Stomach (tissue), 9 donors: ENCODE results near the gene KLB. TPM values are rescaled to one million over a fixed set of nuclear protein-coding genes. Genes with fewer than 3 reads are reported as not detected.

Experiments
- DNase-seq, 2 donors: peaks; one replicate each; pipeline versions ENCODE4 v3.0.0 to v3.0.0-alpha.2; 2013 to 2019
- H3K27ac ChIP-seq, 5 donors: fragments of 200-600 bp in 4 of 5; sonication (generic) in 4 of 5; one replicate each; pipeline ENCODE4 v1.5.1; 2013 to 2019; ENCODE audit warnings: mild to moderate bottlenecking in 1 of 5, moderate library complexity in 1 of 5
- H3K27me3 ChIP-seq, 3 donors: fragments of 200-600 bp; sonication (generic); one replicate each; pipeline ENCODE4 v1.5.1; 2017 to 2019; ENCODE audit warnings: mixed run types in 1 of 3
- H3K36me3 ChIP-seq, 4 donors: fragments of 200-600 bp; sonication (generic); 1 replicate in 3 of 4; 2 replicates in 1 of 4; pipeline ENCODE4 v1.5.1; 2016 to 2019
- H3K4me1 ChIP-seq, 4 donors: fragments of 200-600 bp; sonication (generic); one replicate each; pipeline ENCODE4 v1.5.1; 2016 to 2019
- H3K4me3 ChIP-seq, 4 donors: fragments of 200-600 bp; sonication (generic) in 3 of 4; one replicate each; pipeline ENCODE4 v1.5.1; 2016 to 2019; ENCODE audit warnings: mild to moderate bottlenecking in 1 of 4
- H3K9me3 ChIP-seq, 4 donors: fragments of 200-600 bp; sonication (generic); one replicate each; pipeline ENCODE4 v1.5.1; 2016 to 2019
- EP300 ChIP-seq: sonication (generic); formaldehyde crosslinking; IDR thresholded peaks from one replicate; pipeline ENCODE4 v1.6.1; 2017; ENCODE audit warnings: antibody characterized with exemption
- POLR2A ChIP-seq, 4 donors: fragments of 450-650 bp; IDR thresholded peaks; one replicate each; pipeline ENCODE4 v1.6.1; 2016; ENCODE audit warnings: antibody characterized with exemption in 4 of 4, control low read depth in 2 of 4, mild to moderate bottlenecking in 1 of 4, moderate library complexity in 1 of 4
- POLR2AphosphoS5 ChIP-seq, 3 donors: sonication (generic); formaldehyde crosslinking; IDR thresholded peaks; one replicate each; pipeline ENCODE4 v1.6.1; 2016; ENCODE audit warnings: antibody characterized with exemption in 3 of 3
- WGBS, 5 donors: extraction: QIAGEN DNeasy Blood & Tissue Kit in 3 of 5; methylation state at CpG; one replicate each; pipeline versions ENCODE4 v1.1.5 to v1.1.7; 2013 to 2018; 5-methylcytosine and 5-hydroxymethylcytosine counted together
- intact Hi-C: fragments of 100-400 bp; cut with DNase I; formaldehyde crosslinking; loops from one replicate; pipeline ENCODE4 v1.15.1; 2023; ENCODE audit warnings: low total_unique reads
- polyA plus RNA-seq, 3 donors: library from polyadenylated mRNA; stranded (reverse); fragments of 200-250 nt; gene quantifications; one replicate each; pipeline ENCODE4 v1.2.3, GENCODE V29; 2013
- total RNA-seq, 5 donors: library from RNA; depleted of rRNA; stranded (reverse); fragments of >200 nt; gene quantifications; one replicate each; pipeline versions ENCODE4 v1.1.0 to v1.2.3, GENCODE V29; 2014 to 2016
- TF ChIP-seq, protein P1 (sequence below), 7 experiments: fragments of 450-650 bp in 4 of 7; fragments of 200-600 bp in 3 of 7; sonication (generic) in 3 of 7; IDR thresholded peaks; one replicate each; pipeline ENCODE4 v1.5.1; 2016 to 2019; ENCODE audit warnings: antibody characterized with exemption in 7 of 7, control low read depth in 2 of 7, mild to moderate bottlenecking in 1 of 7
- donor health status: healthy with polysubstance abuse.
- donor health status: Bipolar disorder and iron deficiency.
- donor health status: healthy.

The KLB gene
- total and polyA plus RNA-seq, 8 donors: 0.06 to 0.61 (median 0.14) TPM; not detected in 4

DNA sequence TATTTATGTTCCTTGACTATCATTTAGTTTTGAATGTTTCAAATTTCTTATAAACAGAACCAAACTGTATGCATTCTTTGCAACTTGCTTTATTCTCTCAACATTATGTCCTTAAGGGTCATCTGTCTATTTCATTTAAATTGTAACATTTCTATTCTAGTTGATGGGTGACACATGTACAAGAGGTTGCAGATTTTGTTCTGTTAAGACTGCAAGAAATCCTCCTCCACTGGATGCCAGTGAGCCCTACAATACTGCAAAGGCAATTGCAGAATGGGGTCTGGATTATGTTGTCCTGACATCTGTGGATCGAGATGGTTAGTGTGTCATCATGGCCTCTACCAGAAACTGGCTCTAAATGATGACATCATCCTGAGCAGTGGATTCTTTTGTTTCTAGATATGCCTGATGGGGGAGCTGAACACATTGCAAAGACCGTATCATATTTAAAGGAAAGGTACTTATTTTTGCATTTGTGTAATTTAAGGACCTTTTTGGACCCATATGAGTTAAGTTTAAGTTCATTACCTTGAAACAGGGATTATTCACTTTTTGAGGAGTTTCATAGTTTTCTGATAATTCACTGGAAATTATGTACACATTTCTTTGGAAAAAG, 58.3 kb downstream of the KLB start:
- intact Hi-C loops: loop anchor here (5.0 kb wide), 1 partner anchor 512 kb away; the partner anchor contains the start of gene PDS5A
- Histone ChIP-seq H3K27me3 (no peaks in the 10 kb centered on the region), H3K9me3 (no peaks in the 10 kb centered on the region), H3K4me1 (peaks cover 0 to 25% (median 12%) of the 10 kb centered on the region in 4 donors), H3K4me3 (no peak overlapping the region), H3K27ac (peak overlapping the region in 1 of 5 donors; percentile 3), H3K36me3 (peaks cover 4 to 55% (median 42%) of the 10 kb centered on the region in 4 donors)
- peak in 1 of 2 donors; percentile 78 for DNase-seq
- TF ChIP-seq POLR2AphosphoS5 (IDR thresholded peaks at IDR 0.05): peak in 1 of 3 donors; percentile 65
- no peak for TF ChIP-seq EP300
- WGBS, 5 donors: 38 to 68% (median 46%) methylated on average over 2 of the region's 2 CpGs

DNA sequence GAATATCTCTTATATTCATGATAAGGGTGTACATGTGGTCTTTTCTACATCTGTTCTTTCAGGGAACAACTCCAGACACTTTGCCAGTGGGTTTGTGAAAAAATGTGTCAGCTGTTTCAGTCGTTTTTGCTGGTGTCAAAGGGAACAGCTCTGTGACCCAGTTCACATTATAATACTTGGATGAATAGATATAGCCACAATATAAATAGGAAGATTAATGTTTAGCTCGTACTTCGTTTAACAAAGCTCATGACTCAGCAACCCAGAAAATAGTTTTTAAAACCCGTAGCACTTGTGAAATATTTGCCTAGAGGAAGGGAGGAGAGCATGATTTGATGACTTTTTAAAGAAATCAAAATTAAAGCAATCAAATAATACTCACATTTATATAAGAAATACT, 60.0 kb downstream of the KLB start:
- H3K9me3 ChIP-seq: no peaks in the 10 kb centered on the region
- H3K36me3 ChIP-seq: peaks cover 4 to 62% (median 47%) of the 10 kb centered on the region in 4 donors
- DNase-seq: peak in 1 of 2 donors; percentile 46
- intact Hi-C loops: loop anchor here (5.0 kb wide), 1 partner anchor 511 kb away; the partner anchor contains the start of gene PDS5A
- no peak for TF ChIP-seq EP300
- TF ChIP-seq POLR2A (IDR thresholded peaks at IDR 0.05): no peak
- TF ChIP-seq, protein P1, sequence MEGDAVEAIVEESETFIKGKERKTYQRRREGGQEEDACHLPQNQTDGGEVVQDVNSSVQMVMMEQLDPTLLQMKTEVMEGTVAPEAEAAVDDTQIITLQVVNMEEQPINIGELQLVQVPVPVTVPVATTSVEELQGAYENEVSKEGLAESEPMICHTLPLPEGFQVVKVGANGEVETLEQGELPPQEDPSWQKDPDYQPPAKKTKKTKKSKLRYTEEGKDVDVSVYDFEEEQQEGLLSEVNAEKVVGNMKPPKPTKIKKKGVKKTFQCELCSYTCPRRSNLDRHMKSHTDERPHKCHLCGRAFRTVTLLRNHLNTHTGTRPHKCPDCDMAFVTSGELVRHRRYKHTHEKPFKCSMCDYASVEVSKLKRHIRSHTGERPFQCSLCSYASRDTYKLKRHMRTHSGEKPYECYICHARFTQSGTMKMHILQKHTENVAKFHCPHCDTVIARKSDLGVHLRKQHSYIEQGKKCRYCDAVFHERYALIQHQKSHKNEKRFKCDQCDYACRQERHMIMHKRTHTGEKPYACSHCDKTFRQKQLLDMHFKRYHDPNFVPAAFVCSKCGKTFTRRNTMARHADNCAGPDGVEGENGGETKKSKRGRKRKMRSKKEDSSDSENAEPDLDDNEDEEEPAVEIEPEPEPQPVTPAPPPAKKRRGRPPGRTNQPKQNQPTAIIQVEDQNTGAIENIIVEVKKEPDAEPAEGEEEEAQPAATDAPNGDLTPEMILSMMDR (IDR thresholded peaks at IDR 0.05): no peak
- no peak for TF ChIP-seq POLR2AphosphoS5 (IDR thresholded peaks at IDR 0.05)
- H3K4me1 ChIP-seq: peaks cover 0 to 21% (median 9%) of the 10 kb centered on the region in 4 donors
- H3K27me3 ChIP-seq: no peaks in the 10 kb centered on the region
- H3K27ac ChIP-seq: peak overlapping the region in 4 of 5 donors; percentile 36 to 49 (median 43)
- no peak overlapping the region for H3K4me3 ChIP-seq
- 19 to 29% (median 28%) methylated on average over 4 of the region's 4 CpGs for WGBS, 5 donors

DNA sequence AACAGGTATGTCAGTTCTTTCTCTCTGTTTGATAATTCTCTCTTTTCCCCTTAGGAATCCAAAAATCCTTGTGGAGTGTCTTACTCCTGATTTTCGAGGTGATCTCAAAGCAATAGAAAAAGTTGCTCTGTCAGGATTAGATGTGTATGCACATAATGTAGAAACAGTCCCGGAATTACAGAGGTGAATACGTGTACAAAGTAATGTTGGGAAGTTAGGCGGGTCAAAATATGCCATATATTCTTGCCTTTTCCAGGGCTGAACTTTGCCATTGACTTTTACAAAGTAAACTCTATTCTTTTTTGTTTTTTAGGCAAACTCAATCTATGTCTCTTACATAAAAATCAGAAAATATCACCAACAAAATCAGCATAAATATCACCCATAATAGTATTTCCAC, 60.7 kb downstream of the KLB start:
- Histone ChIP-seq H3K4me3 (no peak overlapping the region), H3K9me3 (no peaks in the 10 kb centered on the region), H3K36me3 (peaks cover 4 to 68% (median 51%) of the 10 kb centered on the region in 4 donors), H3K27ac (peak overlapping the region in 2 of 5 donors; percentile 8 to 48), H3K27me3 (no peaks in the 10 kb centered on the region), H3K4me1 (peaks cover 0 to 21% (median 9%) of the 10 kb centered on the region in 4 donors)
- 60 to 77% (median 72%) methylated on average over 4 of the region's 4 CpGs for WGBS, 5 donors
- DNase-seq: no peak
- intact Hi-C loops: loop anchor here (5.0 kb wide), 1 partner anchor 510 kb away; the partner anchor contains the start of gene PDS5A
- TF ChIP-seq, protein P1 (IDR thresholded peaks at IDR 0.05): no peak
- no peak for TF ChIP-seq POLR2AphosphoS5 (IDR thresholded peaks at IDR 0.05)
- no peak for TF ChIP-seq EP300
- TF ChIP-seq POLR2A (IDR thresholded peaks at IDR 0.05): no peak

DNA sequence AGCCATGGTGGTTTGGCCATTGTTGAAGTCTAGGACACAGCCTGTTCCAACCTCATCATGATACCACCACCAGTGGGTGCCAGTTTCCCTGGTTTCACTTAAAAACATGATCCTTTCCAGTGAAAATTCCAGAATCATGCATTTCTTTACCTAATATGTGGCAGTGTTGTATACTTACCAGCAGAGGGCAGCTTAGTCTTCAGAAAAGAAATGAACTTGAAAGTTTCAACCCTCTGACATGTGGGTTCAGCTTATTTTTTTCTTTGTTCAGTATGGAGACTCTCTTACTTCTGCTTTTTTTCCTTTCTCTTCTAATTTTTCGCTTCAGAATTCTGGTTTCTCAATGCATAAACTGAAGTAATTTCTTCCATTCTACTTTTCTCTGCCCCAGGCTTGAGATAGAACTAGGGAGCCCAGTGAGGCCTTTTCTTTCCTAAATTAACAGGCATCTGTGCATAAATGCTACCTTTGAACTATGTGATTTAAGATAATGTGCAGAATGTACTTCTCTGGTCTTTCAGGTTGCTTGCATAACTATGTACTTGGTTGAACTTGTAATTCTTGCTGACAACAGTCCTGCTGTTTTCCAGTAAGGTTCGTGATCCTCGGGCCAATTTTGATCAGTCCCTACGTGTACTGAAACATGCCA, 62.8 kb downstream of the KLB start:
- 60 to 69% (median 66%) methylated on average over 4 of the region's 4 CpGs for WGBS, 5 donors
- TF ChIP-seq, protein P1 (IDR thresholded peaks at IDR 0.05): peak in 5 of 7 experiments; percentile 76 to 86 (median 82)
- peak in 1 of 3 donors; percentile 52 for TF ChIP-seq POLR2AphosphoS5 (IDR thresholded peaks at IDR 0.05)
- no peak for TF ChIP-seq EP300
- peak in 1 of 2 donors; percentile 83 for DNase-seq
- Histone ChIP-seq H3K9me3 (no peaks in the 10 kb centered on the region), H3K4me3 (no peak overlapping the region), H3K27me3 (no peaks in the 10 kb centered on the region), H3K4me1 (peaks cover 0 to 21% (median 9%) of the 10 kb centered on the region in 4 donors), H3K36me3 (peaks cover 0 to 66% (median 50%) of the 10 kb centered on the region in 4 donors), H3K27ac (peak overlapping the region in 4 of 5 donors; percentile 25 to 47 (median 35))
- intact Hi-C loops: loop anchor here (5.0 to 10.0 kb wide), 2 partner anchors 195 to 508 kb away; partner anchors contain the start of gene PDS5A
